Neural progenitor cell (in vitro differentiated cells): ENCODE data around the gene ADAMTS20.

Source experiments
- CTCF ChIP-seq: fragments of 200-600 bp; sonication (generic); IDR thresholded peaks from 2 replicates; pipeline ENCODE4 v1.5.1; 2017; ENCODE audit warnings: antibody characterized with exemption, mild to moderate bottlenecking
- EZH2 ChIP-seq: fragments of 200-600 bp; sonication (generic); IDR thresholded peaks from 2 replicates; pipeline ENCODE4 v1.6.1; 2017; ENCODE audit warnings: antibody characterized with exemption, mild to moderate bottlenecking, moderate library complexity
- EZH2phosphoT487 ChIP-seq: fragments of 200-600 bp; sonication (generic); IDR thresholded peaks from 2 replicates; pipeline ENCODE4 v1.6.1; 2017; ENCODE audit warnings: antibody characterized with exemption

GRCh38 chr12:43308776-43309175 lies 243.2 kb downstream of the ADAMTS20 start:
- TF ChIP-seq EZH2phosphoT487 (no peak), CTCF (no peak), EZH2 (no peak)
